HG03196 (cell line): Measurements from ENCODE around the gene PTH.

Experiments used
- ATAC-seq: cut with Tn5 transposase; IDR thresholded peaks from one replicate; pipeline ENCODE4 v1.9.1; 2021; ENCODE audit not compliant: unreplicated experiment

PTH gene

GRCh38 chr11:13495929-13496328 lies at the start of gene PTH:
PTH (minus strand) TSS chr11:13495997; CDS start chr11:13492855, 3,142 bp downstream.
- ATAC-seq = no peak

DNA sequence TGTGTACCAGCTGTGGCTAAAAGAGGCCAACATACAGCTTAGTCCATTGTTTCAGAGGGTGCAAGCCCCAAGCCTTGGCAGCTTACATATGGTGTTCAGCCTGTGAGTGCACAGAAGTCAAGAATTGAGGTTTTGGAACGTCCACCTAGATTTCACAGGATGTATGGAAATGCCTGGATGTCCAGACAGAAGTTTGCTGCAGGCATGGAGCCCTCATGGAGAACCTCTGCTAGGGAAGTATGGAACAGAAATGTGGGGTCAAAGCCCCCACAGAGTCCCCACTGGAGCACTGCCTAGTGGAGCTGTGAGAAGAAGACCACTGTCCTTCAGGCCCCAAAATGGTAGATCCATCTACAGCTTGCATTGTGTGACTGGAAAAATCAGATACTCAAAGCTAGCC lies 42.2 kb upstream of the PTH start:
- ATAC-seq = no peak

DNA sequence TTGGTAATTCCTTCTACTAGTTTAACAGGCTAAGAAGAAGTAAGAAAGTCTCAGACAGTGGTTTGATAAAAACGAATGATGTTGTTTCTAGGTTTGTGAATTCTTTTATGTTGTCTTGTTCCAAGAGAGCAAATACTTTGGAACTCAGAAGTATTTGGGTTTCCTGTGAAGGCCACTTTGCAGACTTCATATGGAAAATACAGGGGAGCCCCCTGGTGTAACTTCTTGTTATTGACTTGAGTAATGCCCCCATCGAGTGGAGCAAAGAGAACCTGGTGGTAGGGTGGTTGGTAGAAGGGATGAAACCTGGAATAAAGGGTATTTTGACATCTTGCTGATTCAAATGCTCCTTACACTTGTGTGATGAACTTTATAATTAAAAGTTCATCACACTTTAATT lies 40.0 kb upstream of the PTH start:
- ATAC-seq = no peak

DNA sequence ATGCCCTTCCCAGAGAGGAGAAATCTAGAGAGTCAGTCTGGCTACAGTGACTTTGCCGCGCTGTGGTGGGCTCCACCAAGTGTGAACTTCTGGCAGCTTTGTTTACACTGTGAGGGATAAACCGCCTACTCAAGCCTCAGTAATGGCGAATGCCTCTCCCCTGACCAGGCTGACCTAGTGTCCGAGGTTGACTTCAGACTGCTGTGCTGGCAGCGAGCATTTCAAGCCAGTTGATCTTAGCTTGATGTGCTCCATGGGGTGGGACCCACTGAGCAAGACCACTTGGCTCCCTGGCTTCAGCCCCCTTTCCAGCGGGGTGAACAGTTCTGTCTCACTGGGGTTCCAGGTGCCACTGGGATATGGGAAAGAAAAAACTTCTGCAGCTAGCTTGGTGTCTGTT lies 38.6 kb upstream of the PTH start:
- ATAC-seq = no peak

DNA sequence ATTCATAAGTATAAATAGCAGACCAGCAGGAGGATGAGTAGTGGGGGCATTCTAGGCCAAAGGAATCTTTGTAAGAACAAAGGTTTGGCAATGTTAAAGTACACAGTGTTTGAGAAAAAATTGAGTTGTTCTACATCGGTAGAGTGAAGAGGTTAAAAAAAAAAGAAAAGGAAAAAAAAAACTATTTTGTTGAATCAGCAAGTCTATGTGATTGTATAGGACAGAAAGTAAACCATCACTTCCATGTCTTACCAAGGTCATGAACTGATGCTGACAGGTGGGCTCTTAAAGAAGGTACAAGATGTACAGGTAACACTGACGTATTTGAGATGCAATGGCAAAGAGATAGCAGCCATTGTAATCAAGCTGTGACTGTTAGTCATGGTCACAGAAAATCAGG lies 29.5 kb upstream of the PTH start:
- no peak for ATAC-seq

GRCh38 chr11:13503393-13503792 lies 7.6 kb upstream of the PTH start:
- ATAC-seq = no peak

DNA sequence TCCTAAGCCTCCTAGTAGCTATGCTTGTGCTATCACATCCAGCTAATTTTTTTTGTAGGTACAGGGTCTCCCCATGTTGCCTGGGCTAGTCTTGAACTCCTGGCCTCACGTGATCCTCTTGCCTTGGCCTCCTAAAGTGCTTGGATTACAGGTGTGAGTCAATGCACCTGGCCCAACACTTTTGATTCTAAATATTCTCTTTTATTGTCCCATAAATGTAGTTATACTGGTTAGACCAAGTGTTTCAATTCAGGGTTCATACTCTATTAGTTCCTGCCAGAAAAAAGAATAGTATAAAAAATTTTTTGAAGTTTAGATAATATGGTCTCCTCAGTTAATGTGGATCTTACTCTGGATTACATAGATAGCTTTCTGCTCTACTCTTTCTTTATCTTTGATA lies 6.7 kb upstream of the PTH start:
- no peak for ATAC-seq

DNA sequence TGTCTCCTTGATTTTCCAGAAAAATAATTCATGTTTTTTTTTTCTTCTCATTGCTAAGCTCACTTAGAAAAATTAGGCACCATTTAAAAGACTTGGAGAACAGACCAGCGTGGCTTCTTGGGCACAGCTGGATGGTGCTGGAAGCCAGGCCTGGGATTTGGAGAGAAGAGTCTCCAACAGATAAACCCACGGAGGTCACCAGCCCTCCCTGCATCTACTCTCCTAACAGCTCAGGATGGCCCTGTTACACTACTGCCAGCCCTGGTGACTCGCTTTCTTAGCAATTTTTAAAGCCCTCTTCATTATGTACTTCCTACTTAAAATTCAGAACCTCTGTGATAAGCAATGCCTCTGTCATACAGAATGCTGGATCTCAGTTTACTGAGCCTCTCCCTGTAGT lies 1.7 kb downstream of the PTH start:
- no peak for ATAC-seq

GRCh38 chr11:13487661-13488030 lies 8.2 kb downstream of the PTH start:
- peak; percentile 82 for ATAC-seq

DNA sequence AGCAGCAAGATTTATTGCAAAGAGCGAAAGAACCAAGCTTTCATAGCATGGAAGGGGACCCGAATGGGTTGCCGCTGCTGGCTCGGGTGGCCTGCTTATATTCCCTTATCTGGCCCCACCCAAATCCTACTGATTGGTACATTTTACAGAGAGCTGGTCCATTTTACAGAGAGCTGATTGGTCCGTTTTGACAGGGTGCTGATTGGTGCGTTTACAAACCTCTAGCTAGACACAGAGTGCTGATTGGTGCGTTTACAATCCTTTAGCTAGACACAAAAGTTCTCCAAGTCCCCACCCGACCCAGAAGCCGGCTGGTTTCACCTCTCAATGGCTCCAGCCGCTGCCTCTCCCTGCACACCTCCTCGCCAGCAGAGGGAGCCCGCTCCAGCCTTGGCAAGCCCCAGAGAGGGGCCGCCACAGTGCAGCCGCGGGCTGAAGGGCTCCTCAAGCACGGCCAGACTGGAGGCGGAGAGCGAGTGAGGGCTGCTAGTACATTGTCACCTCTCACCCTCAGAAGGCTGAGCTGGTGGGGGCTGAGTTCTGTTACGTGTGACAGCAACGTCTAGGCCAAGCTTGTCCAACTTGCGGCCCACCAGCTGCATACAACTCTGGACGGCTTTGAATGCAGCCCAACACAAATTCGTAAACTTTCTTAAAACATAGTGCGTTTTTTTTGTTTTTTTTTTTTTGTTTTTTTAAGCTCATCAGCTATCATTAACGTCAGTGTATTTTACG lies 8.7 kb downstream of the PTH start:
- ATAC-seq = peak; percentile 78

- ATAC-seq = no peak
These were observed 15.6 kb downstream of the PTH start for GRCh38 chr11:13480198-13480597.

DNA sequence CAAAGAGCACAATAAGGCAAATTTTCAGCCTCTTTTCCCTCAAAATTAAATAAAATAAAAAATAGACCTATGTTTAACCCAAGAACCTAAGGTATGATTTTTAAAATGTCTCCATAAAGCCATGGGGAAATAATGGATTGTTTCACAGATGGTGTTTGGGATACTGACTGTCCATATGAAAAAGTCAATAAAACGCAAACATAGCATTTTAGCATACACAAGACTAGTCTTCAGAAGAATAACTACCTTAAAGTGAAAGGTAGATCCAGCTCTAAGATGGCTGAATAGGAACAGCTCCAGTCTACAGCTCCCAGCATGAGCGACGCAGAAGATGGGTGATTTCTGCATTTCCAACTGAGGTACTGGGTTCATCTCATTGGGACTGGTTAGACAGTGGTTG lies 16.1 kb downstream of the PTH start:
- ATAC-seq = no peak

DNA sequence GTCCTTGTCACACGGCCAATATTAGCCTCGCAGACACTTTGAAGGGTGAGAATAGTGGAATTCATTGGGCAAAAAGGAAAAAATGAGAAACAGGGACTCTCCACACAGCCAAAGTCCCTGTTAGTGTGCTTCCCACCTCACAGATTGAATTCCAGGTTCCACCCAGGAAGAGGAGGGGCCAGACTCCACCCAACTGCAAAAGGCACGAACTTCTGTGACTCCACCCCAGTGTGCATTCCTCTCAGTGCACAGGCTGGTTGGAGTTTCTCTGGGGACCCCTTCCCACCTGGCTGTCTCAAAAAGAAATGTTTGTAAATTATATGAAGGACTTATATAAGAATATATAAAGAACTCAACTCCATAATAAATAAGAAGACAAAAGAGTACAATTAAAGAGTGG lies 20.7 kb downstream of the PTH start:
- ATAC-seq = no peak

- no peak for ATAC-seq
These were observed 22.6 kb downstream of the PTH start for GRCh38 chr11:13473013-13473722.

- ATAC-seq = no peak
These were observed 27.0 kb downstream of the PTH start for GRCh38 chr11:13468750-13469149.

- ATAC-seq = no peak
These were observed 29.9 kb downstream of the PTH start for GRCh38 chr11:13465909-13466371.

- ATAC-seq = no peak
These were observed 32.0 kb downstream of the PTH start for GRCh38 chr11:13463779-13464290.

DNA sequence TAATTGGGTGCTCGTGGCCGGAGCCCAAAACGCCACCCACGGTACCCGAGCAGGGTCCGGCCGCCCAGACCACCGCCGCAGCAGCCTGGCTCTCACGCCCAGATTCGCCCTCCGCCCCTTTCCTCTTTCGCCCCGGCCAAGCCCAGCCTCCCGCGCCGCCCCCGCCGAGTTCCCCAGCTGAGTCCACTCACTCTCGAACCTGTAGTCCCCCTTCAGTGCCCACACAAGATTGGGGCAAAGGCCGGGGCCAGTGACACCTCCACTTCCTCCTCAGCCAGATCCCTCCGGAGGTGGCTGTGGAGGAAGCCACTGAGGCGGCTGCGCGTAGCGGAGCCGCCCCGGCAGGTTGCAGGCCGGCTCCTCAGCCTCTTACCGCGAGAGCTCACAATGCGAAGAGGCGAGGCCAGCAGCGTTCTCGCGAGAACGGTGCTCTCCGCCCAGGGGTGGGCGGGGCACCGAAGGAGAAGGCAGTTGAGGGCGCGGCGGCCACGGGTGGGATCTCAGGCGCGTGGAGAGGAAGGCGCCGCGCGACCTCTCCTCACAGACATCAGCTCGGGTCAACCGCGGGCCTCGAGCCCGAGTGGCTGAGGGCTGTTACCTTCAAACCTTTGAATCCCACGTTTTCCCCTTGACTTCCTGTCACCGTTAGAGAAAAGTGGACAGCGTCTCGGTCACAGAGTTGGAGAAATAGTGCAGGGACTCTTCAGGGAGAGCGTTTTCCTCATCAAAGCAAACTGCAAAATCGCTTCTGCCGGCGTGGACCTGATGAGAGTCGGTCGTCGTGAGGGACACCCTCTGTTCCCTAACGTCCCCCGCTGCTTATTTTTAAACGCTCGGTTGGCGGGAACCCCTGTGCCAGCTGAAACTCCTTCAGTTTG lies 32.7 kb downstream of the PTH start, which contains the start of gene BTBD10:
BTBD10 (minus strand) TSS at position 322 of the 878 bp plus-strand sequence. CDS start 18,098 bp downstream, outside the sequence.
- peak; percentile 98 for ATAC-seq

GRCh38 chr11:13462311-13462900 lies 33.4 kb downstream of the PTH start:
- peak; percentile 40 for ATAC-seq

- ATAC-seq = no peak
These were observed 34.5 kb downstream of the PTH start for GRCh38 chr11:13461291-13461690.
